K562 (cell line): ENCODE measurements around the gene CNTN4. TPM values are rescaled to one million over a fixed set of nuclear protein-coding genes. Genes with fewer than 3 reads are reported as not detected.

Experiments
- C11orf30 ChIP-seq: fragments of 450-650 bp; IDR thresholded peaks from 2 replicates; pipeline ENCODE4 v1.6.1; 2016; ENCODE audit warnings: low read depth, mild to moderate bottlenecking
- CEBPZ ChIP-seq: fragments of 150-350 bp; IDR thresholded peaks from 2 replicates; pipeline ENCODE4 v1.6.1; 2014; ENCODE audit warnings: low read depth, mild to moderate bottlenecking, low read length, borderline replicate concordance
- DEAF1 ChIP-seq: fragments of 450-650 bp; formaldehyde crosslinking; IDR thresholded peaks from 2 replicates; pipeline ENCODE4 v1.4.0; 2020; ENCODE audit warnings: mild to moderate bottlenecking, moderate library complexity
- NR0B1 ChIP-seq: fragments of 450-650 bp; IDR thresholded peaks from one replicate; pipeline ENCODE4 v1.6.1; 2018; ENCODE audit warnings: mild to moderate bottlenecking, moderate library complexity; ENCODE audit not compliant: partially characterized antibody
- SMAD1 ChIP-seq: fragments of 150-350 bp; IDR thresholded peaks from 2 replicates; pipeline ENCODE4 v1.6.1; 2014; ENCODE audit warnings: low read length, low read depth; ENCODE audit not compliant: partially characterized antibody
- SP2 ChIP-seq: IDR thresholded peaks from 2 replicates; pipeline ENCODE4 v1.6.1; 2011; ENCODE audit warnings: mild to moderate bottlenecking, low read depth, low read length, moderate library complexity; ENCODE audit not compliant: poor library complexity, severe bottlenecking; ENCODE audit errors: extremely low read depth
- TCFL5 ChIP-seq: fragments of 250-450 bp; sonication (Bioruptor Pico); conservative IDR thresholded peaks from 2 replicates; pipeline ENCODE4 v1.6.1; 2021; ENCODE audit warnings: mild to moderate bottlenecking, moderate library complexity, matching md5 sums
- ZNF212 ChIP-seq: fragments of 450-650 bp; formaldehyde crosslinking; IDR thresholded peaks from 2 replicates; pipeline ENCODE4 v1.4.0; 2020; ENCODE audit warnings: mild to moderate bottlenecking
- polyA plus RNA-seq, 8 experiments: library from polyadenylated mRNA; depleted of rRNA in 4 of 8; stranded (reverse) in 5 of 8; unstranded in 3 of 8; fragments of >200 nt; fragmentation: Nextera tagmentation in 2 of 8; fragmentation: Illumina TruSeq in 1 of 8; extraction: Ambion mirVana in 2 of 8; extraction: Trizol in 1 of 8; gene quantifications; 2 replicates each; pipeline versions ENCODE4 v1.2.1 to v1.2.3, GENCODE V29; 2011 to 2014; ENCODE audit warnings: inconsistent platforms in 1 of 8, missing spikeins in 1 of 8
- total RNA-seq, 7 experiments: library from RNA; depleted of rRNA in 6 of 7; stranded (reverse); fragments of >200 nt in 6 of 7; fragmentation: Illumina TruSeq in 2 of 7; extraction: Trizol in 2 of 7; gene quantifications; 2 replicates each; pipeline versions ENCODE4 v1.2.1 to v1.2.3, GENCODE V29; 2011 to 2021; ENCODE audit warnings: low replicate concordance in 1 of 7

Gene CNTN4
- total and polyA plus RNA-seq, 9 of the 15 experiments (the other 6 are each of a cell fraction or from before 2014, with no cell fraction given) = not detected

- TF ChIP-seq CEBPZ (no peak), DEAF1 (CRISPR knock-in tag) (peak; percentile 55; the same call in 1 of the 2 replicates), ZNF212 (no peak), SP2 (no peak), C11orf30 (peak; percentile 42), SMAD1 (no peak), TCFL5 (CRISPR knock-in tag) (no peak), NR0B1 (no peak)
These were observed 916.8 kb downstream of the CNTN4 start (continued) for GRCh38 chr3:3015185-3016089.
